Colonic mucosa (tissue), 4 donors: ENCODE data around the gene GSE1. TPM values are rescaled to one million over a fixed set of nuclear protein-coding genes. Genes with fewer than 3 reads are reported as not detected.
A peak's percentile ranks its signal among the peaks of the same experiment; 100 is the strongest.

Experiments used
- DNase-seq: peaks from one replicate; pipeline ENCODE4 v3.0.0-alpha.2; 2020
- H3K27ac ChIP-seq: fragments of 200-600 bp; one replicate; pipeline ENCODE4 v1.8.0; 2021
- H3K27me3 ChIP-seq: fragments of 200-600 bp; one replicate; pipeline ENCODE4 v1.8.0; 2021
- H3K36me3 ChIP-seq: fragments of 200-600 bp; one replicate; pipeline ENCODE4 v1.8.0; 2021
- H3K4me1 ChIP-seq: fragments of 200-600 bp; one replicate; pipeline ENCODE4 v1.8.0; 2021; ENCODE audit warnings: mild to moderate bottlenecking
- H3K4me3 ChIP-seq: fragments of 200-600 bp; one replicate; pipeline ENCODE4 v1.8.0; 2021
- H3K9ac ChIP-seq, 2 donors: one replicate each; pipeline ENCODE4 v1.7.0; 2013; ENCODE audit warnings: control low read depth in 2 of 2, low read depth in 2 of 2, low read length in 2 of 2
- H3K9me3 ChIP-seq: fragments of 200-600 bp; one replicate; pipeline ENCODE4 v1.8.0; 2021
- intact Hi-C: fragments of 100-400 bp; cut with DNase I; formaldehyde crosslinking; loops from one replicate; pipeline ENCODE4 v1.14.1; 2022
- total RNA-seq, 2 donors: library from RNA; stranded (reverse); fragmentation: NEBNext Ultra II Directional in 1 of 2; extraction: Animal tissue kit (Norgen Biotek cat#: 25700) in 1 of 2; gene quantifications; one replicate each; pipeline ENCODE4 v1.2.1, GENCODE V29; 2021
- TF ChIP-seq, protein P1 (sequence below): fragments of 200-600 bp; IDR thresholded peaks from one replicate; pipeline ENCODE4 v1.8.0; 2022; ENCODE audit warnings: antibody characterized with exemption, mild to moderate bottlenecking
- donor health status: healthy.
- donor health status: DM: no; HTN: no; CAD: no.
- donor health status: DM: no; HTN: no; CAD: no.

Gene GSE1
- total RNA-seq, 2 donors from 2014 or later, result 79.2 to 103 TPM

DNA sequence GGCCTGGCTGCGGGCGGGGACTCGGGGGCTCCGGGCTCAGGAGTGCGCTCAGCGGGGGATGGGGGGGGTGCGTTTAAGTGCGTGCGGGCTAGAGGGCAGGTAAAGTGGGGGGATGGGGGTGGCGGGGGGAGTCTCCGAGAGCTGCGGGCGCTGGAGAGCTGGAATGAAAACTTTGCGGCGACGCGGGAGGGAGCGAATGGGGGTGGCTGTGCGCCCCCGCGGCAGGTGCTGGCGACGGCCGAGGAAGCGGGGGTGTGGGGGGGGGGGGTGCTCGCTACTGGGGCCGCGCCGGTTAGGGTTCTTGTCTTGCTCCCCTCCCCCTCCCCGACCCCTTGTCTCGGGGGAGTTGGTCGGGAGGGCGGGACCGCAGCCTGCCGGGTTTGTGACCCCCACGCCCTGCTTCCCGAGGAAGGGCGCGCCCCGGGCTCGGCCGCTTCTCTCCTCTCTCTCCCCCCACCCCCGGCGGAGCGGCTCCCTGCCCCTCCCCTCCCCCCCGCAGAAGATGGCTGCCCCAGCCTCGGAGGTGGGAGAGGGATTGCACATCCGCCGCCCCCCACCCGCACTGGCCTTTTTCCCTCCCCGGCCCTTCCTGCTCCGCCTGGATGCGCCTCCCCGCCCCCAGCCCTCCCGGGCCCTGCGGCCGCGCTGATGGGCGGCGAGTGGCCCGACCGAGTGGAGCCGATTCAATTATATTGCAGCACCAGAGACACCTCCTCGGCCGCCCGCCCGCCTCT lies 649 bp downstream of the GSE1 start:
- intact Hi-C loops, result no loop called here
- H3K9me3 ChIP-seq, result no peaks in the 10 kb centered on the region
- no peaks in the 10 kb centered on the region for H3K27me3 ChIP-seq
- H3K36me3 ChIP-seq, result no peaks in the 10 kb centered on the region
- peaks cover 32% of the 10 kb centered on the region for H3K4me1 ChIP-seq
- DNase-seq, result peak; percentile 68
- H3K9ac ChIP-seq, result peak overlapping the region; percentile 86 to 87
- peak overlapping the region; percentile 94 for H3K27ac ChIP-seq
- TF ChIP-seq, protein P1, sequence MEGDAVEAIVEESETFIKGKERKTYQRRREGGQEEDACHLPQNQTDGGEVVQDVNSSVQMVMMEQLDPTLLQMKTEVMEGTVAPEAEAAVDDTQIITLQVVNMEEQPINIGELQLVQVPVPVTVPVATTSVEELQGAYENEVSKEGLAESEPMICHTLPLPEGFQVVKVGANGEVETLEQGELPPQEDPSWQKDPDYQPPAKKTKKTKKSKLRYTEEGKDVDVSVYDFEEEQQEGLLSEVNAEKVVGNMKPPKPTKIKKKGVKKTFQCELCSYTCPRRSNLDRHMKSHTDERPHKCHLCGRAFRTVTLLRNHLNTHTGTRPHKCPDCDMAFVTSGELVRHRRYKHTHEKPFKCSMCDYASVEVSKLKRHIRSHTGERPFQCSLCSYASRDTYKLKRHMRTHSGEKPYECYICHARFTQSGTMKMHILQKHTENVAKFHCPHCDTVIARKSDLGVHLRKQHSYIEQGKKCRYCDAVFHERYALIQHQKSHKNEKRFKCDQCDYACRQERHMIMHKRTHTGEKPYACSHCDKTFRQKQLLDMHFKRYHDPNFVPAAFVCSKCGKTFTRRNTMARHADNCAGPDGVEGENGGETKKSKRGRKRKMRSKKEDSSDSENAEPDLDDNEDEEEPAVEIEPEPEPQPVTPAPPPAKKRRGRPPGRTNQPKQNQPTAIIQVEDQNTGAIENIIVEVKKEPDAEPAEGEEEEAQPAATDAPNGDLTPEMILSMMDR, result no peak
- H3K4me3 ChIP-seq, result peak overlapping the region; percentile 77

DNA sequence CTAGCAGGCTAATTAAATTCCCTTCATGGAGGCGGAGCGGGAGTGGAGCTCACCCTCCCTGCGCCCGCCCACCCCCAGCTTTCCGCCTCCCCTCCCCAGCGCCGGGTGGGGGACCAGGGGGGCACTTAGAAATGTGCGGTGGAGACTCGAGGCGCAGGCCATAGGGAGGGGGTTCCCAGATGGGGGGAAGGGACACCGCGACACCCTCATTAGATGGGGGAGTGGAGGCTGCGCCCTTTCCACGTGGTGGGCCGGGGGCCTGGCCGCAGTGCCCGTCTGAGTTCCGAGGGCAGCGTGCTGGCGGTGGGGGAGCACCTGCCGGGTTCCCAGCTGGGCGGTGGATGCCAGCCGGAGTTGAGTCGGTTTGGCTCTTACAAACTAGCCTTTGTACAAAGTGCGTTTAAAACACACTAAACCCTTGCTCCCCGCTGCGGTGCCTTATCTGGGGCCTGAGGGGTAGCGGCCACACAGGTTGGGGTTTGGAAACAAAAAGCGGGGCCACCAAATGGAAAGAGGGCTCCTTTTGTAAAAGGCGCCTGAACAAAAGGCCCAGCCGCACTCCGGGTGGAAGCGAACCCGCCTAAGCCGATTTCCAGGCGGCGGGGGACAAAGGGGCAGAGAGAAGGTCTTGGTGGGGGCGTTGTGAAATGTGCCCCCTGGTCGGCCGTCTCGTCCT lies 1.4 kb downstream of the GSE1 start:
- Histone ChIP-seq H3K27me3 (no peaks in the 10 kb centered on the region), H3K36me3 (no peaks in the 10 kb centered on the region), H3K4me1 (peaks cover 32% of the 10 kb centered on the region), H3K27ac (peak overlapping the region; percentile 94), H3K9ac (peak overlapping the region; percentile 68 to 84), H3K9me3 (no peaks in the 10 kb centered on the region), H3K4me3 (peak overlapping the region; percentile 77)
- TF ChIP-seq, protein P1, result no peak
- DNase-seq, result peak; percentile 41
- intact Hi-C loops, result no loop called here

DNA sequence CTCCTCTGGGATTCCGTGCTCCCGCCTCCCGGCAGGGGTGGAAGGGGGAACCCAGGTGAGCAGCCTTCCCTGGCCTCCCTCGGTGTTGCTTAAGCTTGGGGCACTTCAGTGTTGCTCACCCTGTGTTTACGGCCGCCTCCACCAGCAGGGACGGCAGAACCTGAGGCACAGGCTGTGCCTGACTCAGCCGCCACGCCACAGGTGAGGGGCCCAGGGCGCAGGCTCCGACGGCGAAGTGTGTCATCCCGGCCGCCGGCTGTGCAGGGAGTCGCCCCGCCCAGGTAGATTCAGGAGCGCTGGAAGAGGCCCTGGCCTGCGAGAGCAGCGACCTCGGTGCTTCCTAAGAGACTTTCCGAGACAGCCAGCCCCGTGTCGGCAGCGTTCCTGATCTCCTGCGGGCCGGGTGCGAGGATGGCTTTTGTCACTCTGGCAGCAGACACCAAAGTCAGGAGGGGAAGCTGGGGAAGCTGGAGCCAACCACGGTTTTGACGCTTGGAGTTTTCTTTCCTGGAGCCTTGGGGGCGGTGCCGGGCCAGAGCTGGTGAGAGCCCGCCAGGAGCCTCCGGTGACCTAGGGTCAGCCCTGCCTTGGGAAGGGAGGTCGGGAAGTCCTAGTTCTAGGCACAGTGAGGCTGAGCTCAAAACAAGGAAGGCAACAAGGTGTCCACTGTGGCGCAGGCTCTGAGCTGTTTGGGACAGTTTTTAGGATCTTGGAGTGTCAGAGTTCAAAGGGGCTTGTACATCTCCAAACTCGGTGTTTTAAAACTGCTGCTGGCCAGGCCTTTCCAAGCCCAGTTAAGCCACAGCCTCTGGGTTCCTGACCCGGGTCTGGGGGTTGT lies 2.1 kb downstream of the GSE1 start:
- H3K27ac ChIP-seq, result peak overlapping the region; percentile 94
- H3K9me3 ChIP-seq, result no peaks in the 10 kb centered on the region
- no peaks in the 10 kb centered on the region for H3K27me3 ChIP-seq
- H3K4me3 ChIP-seq, result peak overlapping the region; percentile 77
- TF ChIP-seq, protein P1, result no peak
- intact Hi-C loops, result no loop called here
- DNase-seq, result peak; percentile 90
- H3K4me1 ChIP-seq, result peaks cover 27% of the 10 kb centered on the region
- no peaks in the 10 kb centered on the region for H3K36me3 ChIP-seq
- peak overlapping the region; percentile 64 to 84 for H3K9ac ChIP-seq

DNA sequence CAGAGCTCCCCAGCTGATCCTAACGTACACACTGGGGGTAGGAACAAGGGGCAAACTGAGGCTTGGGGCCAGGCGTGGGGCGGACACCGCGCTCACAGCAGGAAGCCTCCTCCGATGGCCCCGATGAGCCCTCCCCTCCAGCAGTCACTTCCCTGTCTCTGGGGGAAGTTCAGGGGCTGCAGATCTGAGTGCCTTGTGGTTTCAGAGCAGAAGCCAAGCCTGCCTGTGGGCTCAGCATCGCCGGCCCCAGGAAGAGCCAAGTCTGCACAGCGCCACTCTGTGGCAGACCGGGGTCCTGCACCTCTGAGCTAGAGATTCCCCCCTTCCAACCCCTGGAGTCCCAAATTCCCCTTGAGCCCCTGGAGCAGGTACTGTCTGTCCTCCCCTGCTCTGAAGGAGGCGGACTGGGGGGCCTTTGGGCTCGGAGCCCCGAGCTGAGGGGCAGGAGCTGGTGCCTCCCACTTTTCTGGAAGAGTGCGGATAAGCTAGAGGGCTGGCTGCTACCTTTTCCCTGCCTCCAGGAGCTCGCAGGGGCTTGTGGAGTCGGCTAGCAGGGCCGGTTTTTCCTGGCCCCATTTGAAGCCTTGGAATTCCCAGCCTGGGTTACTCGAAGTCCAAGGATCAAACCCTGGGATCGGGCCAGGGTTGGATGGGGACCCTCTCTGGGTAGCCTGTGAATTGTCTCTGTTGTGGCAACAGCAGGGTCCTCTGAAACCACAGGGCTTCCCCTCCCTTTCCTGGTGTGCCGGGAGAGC lies 2.9 kb downstream of the GSE1 start:
- no peaks in the 10 kb centered on the region for H3K9me3 ChIP-seq
- TF ChIP-seq, protein P1, result peak; percentile 77
- H3K27me3 ChIP-seq, result no peaks in the 10 kb centered on the region
- H3K36me3 ChIP-seq, result no peaks in the 10 kb centered on the region
- H3K27ac ChIP-seq, result peak overlapping the region; percentile 94
- H3K9ac ChIP-seq, result peak overlapping the region in 1 of 2 donors; percentile 84
- peaks cover 26% of the 10 kb centered on the region for H3K4me1 ChIP-seq
- intact Hi-C loops, result no loop called here
- no peak overlapping the region for H3K4me3 ChIP-seq
- peak; percentile 78 for DNase-seq
